ENCODE measurements around the gene ALDOB.

ALDOB gene

DNA sequence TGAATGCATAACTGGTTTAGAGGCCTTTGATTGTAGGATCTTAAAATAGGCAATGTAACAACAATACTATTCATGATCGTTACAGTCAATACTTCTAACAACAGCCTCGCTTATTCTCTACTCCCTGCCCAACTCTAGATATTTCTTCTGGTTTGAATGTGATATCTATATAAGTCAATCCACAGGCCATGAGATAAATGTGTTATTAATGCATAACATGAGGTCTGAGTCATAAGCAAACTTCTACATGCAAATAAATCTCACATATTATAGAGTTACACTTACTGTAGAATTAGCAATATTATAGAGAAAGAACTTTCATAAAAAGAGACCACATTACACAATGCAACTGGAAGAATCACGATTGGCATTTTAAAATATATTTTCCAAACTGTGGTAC lies 2.9 kb upstream of the ALDOB start:
- no peak overlapping the region for H3K27ac ChIP-seq
- TF ChIP-seq, protein P1, sequence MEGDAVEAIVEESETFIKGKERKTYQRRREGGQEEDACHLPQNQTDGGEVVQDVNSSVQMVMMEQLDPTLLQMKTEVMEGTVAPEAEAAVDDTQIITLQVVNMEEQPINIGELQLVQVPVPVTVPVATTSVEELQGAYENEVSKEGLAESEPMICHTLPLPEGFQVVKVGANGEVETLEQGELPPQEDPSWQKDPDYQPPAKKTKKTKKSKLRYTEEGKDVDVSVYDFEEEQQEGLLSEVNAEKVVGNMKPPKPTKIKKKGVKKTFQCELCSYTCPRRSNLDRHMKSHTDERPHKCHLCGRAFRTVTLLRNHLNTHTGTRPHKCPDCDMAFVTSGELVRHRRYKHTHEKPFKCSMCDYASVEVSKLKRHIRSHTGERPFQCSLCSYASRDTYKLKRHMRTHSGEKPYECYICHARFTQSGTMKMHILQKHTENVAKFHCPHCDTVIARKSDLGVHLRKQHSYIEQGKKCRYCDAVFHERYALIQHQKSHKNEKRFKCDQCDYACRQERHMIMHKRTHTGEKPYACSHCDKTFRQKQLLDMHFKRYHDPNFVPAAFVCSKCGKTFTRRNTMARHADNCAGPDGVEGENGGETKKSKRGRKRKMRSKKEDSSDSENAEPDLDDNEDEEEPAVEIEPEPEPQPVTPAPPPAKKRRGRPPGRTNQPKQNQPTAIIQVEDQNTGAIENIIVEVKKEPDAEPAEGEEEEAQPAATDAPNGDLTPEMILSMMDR (conservative IDR thresholded peaks at IDR 0.05), result no peak

DNA sequence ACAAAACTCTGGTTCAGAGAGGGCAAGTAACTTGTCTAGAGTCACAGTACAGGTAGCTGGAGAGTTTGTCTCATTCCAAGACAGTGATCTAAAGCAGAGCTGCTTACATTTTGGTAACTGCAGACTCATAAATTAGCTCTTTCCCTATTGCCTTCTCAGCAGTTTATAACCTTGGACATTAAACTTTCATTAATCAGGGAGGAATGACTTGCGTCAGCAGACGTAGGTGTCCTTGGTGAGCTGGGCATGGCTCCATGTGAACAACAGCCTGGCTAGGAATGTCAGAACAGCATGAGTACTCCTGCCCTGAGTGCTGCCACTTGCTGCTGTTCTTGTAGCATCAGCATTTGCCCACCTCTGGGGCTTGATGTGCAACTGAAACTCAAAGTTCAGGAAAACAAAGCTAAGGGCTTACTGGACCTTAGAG lies 2.2 kb upstream of the ALDOB start:
- TF ChIP-seq, protein P1 (conservative IDR thresholded peaks at IDR 0.05), result no peak
- H3K27ac ChIP-seq, result no peak overlapping the region

DNA sequence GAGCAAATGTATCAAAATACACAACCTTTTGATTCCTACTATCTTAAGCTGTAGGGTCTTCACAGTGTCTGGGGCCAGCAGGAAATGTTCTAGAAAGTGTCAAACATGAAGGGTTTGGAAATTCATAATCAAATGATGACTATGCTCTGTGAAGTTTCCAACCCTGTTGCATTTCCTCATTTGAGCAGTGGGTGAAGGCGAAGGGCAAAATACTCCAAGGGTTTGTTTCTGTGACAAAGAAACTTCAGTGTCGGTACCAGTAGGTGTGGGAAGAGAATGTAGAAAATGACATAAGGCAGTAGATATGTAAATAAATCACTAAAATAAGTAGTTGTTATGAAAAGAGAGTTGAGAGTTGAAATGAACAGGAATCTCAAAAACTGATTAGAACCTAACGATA lies 576 bp downstream of the ALDOB start:
- no peak overlapping the region for H3K27ac ChIP-seq
- TF ChIP-seq, protein P1 (conservative IDR thresholded peaks at IDR 0.05), result no peak

DNA sequence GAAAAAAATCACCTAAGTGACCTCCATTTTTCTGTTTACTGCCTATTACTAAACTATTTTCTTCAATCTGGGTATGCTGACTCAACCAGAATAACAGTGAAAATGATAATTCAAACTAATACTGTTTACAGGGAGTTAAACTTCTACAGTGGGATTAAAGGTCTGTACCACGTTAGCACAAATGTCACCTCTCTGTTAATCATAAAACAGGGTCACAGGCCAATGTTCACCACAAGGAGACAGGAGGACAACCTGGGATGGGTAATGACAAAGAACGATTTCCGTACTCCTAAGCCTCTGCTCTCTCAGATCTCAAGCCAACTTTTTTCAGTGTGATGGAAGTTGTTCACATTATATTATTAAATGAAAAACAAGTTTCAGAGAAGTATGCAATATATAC lies 2.3 kb downstream of the ALDOB start:
- TF ChIP-seq, protein P1 (conservative IDR thresholded peaks at IDR 0.05), result no peak
- no peak overlapping the region for H3K27ac ChIP-seq

DNA sequence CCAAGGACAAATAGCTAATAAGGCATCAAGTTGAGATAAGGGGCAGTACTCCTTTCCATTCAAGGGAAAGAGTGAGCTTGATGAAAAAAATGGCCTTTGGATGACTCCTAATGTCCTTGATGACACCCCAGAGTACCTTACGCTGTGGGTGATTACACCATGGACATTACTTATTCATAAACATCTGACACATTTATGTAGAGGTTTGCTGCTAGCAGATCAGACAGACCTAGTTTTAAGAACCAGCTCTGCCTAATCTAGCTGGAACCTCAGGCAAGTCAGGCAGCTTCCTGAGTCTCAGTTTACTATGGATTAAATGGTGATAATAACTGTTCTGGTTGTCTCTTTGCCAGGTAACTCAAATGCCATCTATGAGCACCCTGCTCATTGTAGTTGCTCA lies 2.8 kb downstream of the ALDOB start:
- TF ChIP-seq, protein P1 (conservative IDR thresholded peaks at IDR 0.05), result no peak
- H3K27ac ChIP-seq, result no peak overlapping the region

DNA sequence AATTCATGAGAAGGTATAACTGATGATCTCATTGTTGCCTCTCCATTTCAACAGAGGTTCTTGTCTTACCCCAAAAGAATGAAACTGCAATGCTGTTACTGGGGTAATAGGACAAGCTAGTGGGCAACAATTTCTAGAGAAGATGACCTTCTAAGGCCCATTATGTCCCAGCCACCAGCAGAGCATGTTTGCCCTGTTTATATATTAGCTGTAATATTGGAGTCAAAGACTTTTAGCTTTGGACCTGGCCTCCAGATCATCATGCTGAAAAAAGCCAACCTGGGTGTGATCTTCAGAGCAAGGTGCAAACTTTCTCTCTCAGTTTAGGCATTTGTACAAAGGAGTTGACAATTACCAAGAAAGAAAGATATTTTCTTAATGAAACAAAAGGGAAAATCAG lies 3.4 kb downstream of the ALDOB start:
- TF ChIP-seq, protein P1 (conservative IDR thresholded peaks at IDR 0.05), result no peak
- no peak overlapping the region for H3K27ac ChIP-seq

DNA sequence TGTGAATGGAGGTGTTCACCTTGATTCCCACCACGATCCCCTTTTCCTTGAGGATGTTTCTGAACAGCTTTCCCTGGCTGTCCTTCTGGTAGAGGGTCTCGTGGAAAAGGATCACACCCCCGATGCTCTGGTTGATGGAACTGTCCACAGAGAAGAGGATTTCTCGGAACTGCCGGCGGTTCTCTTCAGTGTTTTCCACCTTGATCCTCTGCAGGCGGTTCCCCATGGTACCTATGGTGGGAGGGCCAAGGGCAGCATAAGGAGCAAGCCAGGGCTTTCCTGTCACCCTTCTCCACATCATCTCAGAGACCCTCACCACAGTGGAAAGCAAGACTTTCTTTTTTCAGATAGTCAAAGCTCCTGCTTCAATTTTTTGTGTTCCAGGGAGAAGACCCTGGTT lies 5.8 kb downstream of the ALDOB start:
- TF ChIP-seq, protein P1 (conservative IDR thresholded peaks at IDR 0.05), result no peak
- H3K27ac ChIP-seq, result no peak overlapping the region

DNA sequence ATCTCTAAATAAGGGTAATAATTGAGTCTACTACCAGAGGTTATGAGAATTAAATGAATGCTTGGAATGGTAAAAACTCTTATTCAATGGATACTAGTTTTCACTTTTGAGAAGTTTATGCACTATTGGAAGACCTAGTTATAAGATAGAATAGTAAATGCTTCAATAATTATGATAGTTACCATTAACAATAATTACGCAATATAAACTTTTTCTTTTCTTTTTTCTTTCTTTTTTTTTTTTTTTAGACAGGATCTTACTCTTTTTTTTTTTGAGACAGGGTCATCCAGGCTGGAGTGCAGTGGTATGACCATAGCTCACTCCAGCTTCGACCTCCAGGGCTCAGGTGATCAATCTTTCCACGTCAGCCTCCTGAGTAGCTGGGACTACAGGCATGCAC lies 6.7 kb downstream of the ALDOB start:
- no peak overlapping the region for H3K27ac ChIP-seq
- TF ChIP-seq, protein P1 (conservative IDR thresholded peaks at IDR 0.05), result no peak

All from VCaP (cell line).